ENCODE data around the gene RBMS3. TPM values are rescaled to one million over a fixed set of nuclear protein-coding genes. Genes with fewer than 3 reads are reported as not detected.

RBMS3 gene
- total and polyA plus RNA-seq, 9 donors, result 11.6 to 79.2 (median 63.1) TPM

DNA sequence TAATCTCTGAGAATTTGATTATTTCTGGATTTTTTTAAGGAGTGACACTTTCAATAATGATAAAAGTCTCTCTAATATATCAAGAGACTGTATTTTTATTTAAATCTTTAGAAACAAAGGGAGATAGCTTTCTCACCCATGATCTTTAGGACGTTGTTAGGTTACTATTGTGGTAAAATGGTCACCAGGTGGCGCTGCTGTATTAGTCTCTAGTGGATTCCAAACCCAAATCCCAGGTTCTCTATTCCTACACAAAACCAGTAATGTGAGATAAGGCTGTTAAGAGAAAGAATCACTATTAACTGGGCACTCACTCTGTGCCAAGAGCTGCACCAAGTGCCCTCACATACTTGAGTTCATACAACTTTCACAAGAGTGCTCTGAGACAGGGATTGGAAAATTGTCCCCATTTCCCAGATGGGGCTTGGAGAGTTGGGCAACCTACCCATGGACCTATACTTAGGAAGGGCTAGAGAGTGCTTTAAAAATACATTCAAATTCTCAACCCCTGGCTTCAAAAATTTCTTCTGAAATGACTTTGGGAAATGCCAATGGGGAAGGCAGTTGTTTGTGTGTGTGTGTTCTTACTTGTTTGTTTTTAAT, 732.2 kb downstream of the RBMS3 start:
- H3K27me3 ChIP-seq, result no peaks in the 10 kb centered on the region
- no peak overlapping the region for H3K4me3 ChIP-seq
- H3K36me3 ChIP-seq, result no peaks in the 10 kb centered on the region
- H3K9me3 ChIP-seq, result no peaks in the 10 kb centered on the region
- peak in 4 of 5 donors; percentile 17 to 64 (median 48) for DNase-seq
- H3K27ac ChIP-seq, result no peak overlapping the region
- TF ChIP-seq, protein P1, sequence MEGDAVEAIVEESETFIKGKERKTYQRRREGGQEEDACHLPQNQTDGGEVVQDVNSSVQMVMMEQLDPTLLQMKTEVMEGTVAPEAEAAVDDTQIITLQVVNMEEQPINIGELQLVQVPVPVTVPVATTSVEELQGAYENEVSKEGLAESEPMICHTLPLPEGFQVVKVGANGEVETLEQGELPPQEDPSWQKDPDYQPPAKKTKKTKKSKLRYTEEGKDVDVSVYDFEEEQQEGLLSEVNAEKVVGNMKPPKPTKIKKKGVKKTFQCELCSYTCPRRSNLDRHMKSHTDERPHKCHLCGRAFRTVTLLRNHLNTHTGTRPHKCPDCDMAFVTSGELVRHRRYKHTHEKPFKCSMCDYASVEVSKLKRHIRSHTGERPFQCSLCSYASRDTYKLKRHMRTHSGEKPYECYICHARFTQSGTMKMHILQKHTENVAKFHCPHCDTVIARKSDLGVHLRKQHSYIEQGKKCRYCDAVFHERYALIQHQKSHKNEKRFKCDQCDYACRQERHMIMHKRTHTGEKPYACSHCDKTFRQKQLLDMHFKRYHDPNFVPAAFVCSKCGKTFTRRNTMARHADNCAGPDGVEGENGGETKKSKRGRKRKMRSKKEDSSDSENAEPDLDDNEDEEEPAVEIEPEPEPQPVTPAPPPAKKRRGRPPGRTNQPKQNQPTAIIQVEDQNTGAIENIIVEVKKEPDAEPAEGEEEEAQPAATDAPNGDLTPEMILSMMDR (IDR thresholded peaks at IDR 0.05), result peak in 1 of 3 donors; percentile 11
- no peak for TF ChIP-seq POLR2A (IDR thresholded peaks at IDR 0.05)
- no peak for TF ChIP-seq EP300 (IDR thresholded peaks at IDR 0.05)
- 2 to 9% (median 3%) methylated on average over 2 of the region's 2 CpGs for WGBS, 3 donors
- H3K4me1 ChIP-seq (ENCODE audit: insufficient read depth), result no peaks in the 10 kb centered on the region
- intact Hi-C loops (cut with DNase I), result no loop called here

DNA sequence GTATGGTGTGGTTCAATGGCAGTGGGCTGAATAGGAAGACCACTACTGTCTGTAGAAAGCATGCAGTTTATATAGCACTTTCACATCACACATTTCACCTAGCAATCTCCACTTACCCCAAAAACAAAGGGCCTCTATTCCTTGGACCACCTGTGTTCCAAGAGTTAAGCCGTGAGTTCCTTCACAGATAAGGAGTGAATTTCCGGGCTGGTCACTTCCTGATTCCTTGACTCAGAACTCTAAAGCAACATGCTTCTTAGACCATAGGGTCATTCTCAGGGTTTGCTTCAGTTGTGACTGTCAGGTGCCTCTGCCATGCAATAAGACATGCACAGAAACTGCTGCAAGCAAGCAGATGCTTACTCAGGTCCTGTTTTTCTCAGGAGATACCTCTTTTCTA, 737.0 kb downstream of the RBMS3 start:
- 18 to 59% (median 28%) methylated on average over 2 of the region's 2 CpGs for WGBS, 3 donors
- no peaks in the 10 kb centered on the region for H3K27me3 ChIP-seq
- intact Hi-C loops (cut with DNase I), result no loop called here
- no peaks in the 10 kb centered on the region for H3K4me1 ChIP-seq (ENCODE audit: insufficient read depth)
- TF ChIP-seq EP300 (IDR thresholded peaks at IDR 0.05) (no peak), POLR2A (IDR thresholded peaks at IDR 0.05) (no peak)
- TF ChIP-seq, protein P1 (IDR thresholded peaks at IDR 0.05), result no peak
- no peaks in the 10 kb centered on the region for H3K9me3 ChIP-seq
- no peaks in the 10 kb centered on the region for H3K36me3 ChIP-seq
- no peak overlapping the region for H3K4me3 ChIP-seq
- no peak overlapping the region for H3K27ac ChIP-seq
- DNase-seq, result no peak

DNA sequence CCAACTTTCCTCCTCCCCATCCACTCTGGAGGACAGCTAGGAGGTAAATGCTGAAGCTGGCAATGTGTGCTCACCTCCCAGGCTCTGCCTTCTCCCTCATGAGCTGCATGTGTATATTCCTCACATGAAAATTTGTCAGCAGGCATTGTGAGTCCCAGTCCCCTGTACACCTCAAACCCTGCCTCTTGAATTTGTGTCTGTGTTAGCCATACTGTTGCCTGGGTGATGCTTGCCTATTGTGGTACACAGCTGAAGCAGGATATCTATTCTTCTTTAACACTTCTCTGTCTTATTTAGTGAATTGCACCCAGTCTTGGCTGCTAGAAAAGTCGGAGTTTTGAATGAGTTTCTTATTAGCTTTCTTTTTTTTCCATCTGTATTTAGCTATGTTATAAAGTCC, 739.5 kb downstream of the RBMS3 start:
- no peak for DNase-seq
- H3K27me3 ChIP-seq, result no peaks in the 10 kb centered on the region
- H3K4me3 ChIP-seq, result no peak overlapping the region
- H3K9me3 ChIP-seq, result no peaks in the 10 kb centered on the region
- 80 to 83% (median 82%) methylated on average over 1 of the region's 1 CpG for WGBS, 3 donors
- H3K36me3 ChIP-seq, result no peaks in the 10 kb centered on the region
- TF ChIP-seq, protein P1 (IDR thresholded peaks at IDR 0.05), result no peak
- TF ChIP-seq POLR2A (IDR thresholded peaks at IDR 0.05), result no peak
- no peak for TF ChIP-seq EP300 (IDR thresholded peaks at IDR 0.05)
- no peak overlapping the region for H3K27ac ChIP-seq
- H3K4me1 ChIP-seq (ENCODE audit: insufficient read depth), result no peaks in the 10 kb centered on the region
- intact Hi-C loops (cut with DNase I), result no loop called here

DNA sequence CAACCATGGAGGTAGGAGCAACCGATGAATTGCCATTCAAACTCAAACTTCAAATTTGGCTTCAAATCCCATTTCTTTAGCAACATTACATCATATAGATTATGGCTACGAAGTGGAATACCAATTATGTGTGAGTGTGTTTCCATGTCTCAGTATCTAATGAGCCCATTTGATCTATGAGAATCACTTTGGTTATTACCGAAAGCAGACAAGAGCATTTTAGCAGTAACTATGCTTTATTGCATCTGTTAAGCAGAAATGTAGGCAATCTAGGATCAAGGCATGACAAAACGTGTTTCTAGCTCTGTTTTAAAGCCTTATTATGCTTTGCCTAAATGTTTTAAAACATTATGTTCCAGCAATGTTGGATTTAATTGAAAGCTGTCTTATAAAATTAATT, 743.6 kb downstream of the RBMS3 start:
- TF ChIP-seq EP300 (IDR thresholded peaks at IDR 0.05) (no peak), POLR2A (IDR thresholded peaks at IDR 0.05) (no peak)
- TF ChIP-seq, protein P1 (IDR thresholded peaks at IDR 0.05), result no peak
- DNase-seq, result no peak
- intact Hi-C loops (cut with DNase I), result no loop called here
- no peak overlapping the region for H3K4me3 ChIP-seq
- H3K36me3 ChIP-seq, result no peaks in the 10 kb centered on the region
- no peaks in the 10 kb centered on the region for H3K27me3 ChIP-seq
- no peaks in the 10 kb centered on the region for H3K9me3 ChIP-seq
- H3K4me1 ChIP-seq (ENCODE audit: insufficient read depth), result no peaks in the 10 kb centered on the region
- no peak overlapping the region for H3K27ac ChIP-seq
- 66 to 76% (median 72%) methylated on average over 4 of the region's 4 CpGs for WGBS, 3 donors
